ENCODE measurements around the gene RGS8.

RGS8 gene

DNA sequence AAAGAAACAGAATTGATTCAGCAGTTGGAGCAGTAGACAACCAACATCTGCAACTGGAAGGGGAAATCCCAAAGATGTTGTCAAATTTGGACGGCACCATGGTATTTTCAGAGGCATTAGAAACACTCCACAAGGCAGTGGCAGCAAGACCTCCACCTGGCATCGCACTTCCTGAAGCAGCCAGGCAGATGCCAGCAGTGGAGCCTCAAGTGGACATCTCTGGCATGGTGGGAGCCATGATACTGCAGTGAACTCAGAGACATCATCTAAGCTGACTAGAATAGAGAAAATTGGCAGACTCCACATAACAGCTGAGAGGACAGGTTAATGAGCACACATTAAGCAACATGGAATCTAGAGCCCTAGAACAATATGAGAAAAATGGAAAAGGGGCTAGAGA is 33.9 kb upstream of the RGS8 start:
- H3K4me1 ChIP-seq (ENCODE audit: control insufficient read depth, insufficient read depth, low read length), result no peaks in the 10 kb centered on the region
- no peak overlapping the region for H3K27ac ChIP-seq (ENCODE audit: insufficient read depth, low read depth, low read length, poor library complexity, severe bottlenecking)
- no peak overlapping the region for H3K4me3 ChIP-seq (ENCODE audit: insufficient read depth, low read depth, low read length)
- H3K9me3 ChIP-seq (ENCODE audit: control insufficient read depth, low read length), result no peaks in the 10 kb centered on the region
- WGBS, 2 experiments, result 92 to 95% methylated on average over 2 of the region's 2 CpGs
- no peaks in the 10 kb centered on the region for H3K27me3 ChIP-seq (ENCODE audit: control insufficient read depth, insufficient read depth, low read length, poor library complexity, severe bottlenecking)
- no peaks in the 10 kb centered on the region for H3K36me3 ChIP-seq (ENCODE audit: control insufficient read depth, insufficient read depth, low read length)

DNA sequence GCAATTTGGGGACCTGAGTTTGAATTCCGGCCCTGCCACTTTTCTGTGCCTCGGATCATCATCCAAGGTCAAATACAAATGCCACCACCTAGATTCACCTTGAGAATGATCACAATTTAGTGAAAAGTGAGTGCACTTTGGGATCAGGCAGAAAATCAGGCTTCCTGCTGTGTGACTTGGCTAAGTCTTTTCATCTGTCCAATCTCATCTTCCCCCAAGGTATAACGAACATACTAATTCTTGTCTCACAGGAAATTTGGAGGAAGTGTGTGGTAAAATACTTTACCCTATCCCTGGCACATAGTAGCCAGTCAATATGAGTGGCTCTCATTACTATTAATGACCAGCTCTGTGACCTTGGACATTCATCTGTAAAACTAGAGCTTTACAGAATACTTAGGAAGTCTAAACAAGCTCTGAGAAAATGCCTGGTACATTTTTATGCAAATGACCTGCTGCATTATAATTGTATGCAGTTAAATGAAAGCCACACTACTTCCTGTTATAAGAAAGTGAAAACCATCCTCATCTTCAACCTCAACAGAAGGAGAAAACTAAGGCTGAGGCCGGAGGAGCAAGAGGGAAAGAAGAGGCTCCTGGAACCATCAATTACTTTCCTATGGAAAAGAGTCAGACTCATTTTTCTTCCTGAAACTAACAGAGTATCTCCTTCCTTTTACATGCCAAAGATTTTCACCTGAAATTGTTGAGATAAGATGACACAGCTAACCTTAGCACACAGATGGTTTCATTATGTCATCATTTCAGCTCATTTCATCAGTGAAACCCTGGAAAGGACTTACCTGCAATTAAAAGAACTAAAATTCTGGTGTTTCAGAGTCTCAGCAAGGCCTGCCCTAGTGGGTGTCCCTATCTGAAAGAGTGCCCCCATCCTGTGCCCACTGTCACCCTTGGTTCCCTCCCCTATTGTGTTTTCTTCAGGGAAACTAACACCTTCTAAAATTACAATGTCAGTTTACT is 32.6 kb upstream of the RGS8 start:
- Histone ChIP-seq H3K36me3 (ENCODE audit: control insufficient read depth, insufficient read depth, low read length) (no peaks in the 10 kb centered on the region), H3K4me1 (ENCODE audit: control insufficient read depth, insufficient read depth, low read length) (no peaks in the 10 kb centered on the region), H3K9me3 (ENCODE audit: control insufficient read depth, low read length) (no peaks in the 10 kb centered on the region), H3K27me3 (ENCODE audit: control insufficient read depth, insufficient read depth, low read length, poor library complexity, severe bottlenecking) (no peaks in the 10 kb centered on the region), H3K27ac (ENCODE audit: insufficient read depth, low read depth, low read length, poor library complexity, severe bottlenecking) (no peak overlapping the region), H3K4me3 (ENCODE audit: insufficient read depth, low read depth, low read length) (no peak overlapping the region)
- WGBS, 2 experiments, result 86 to 100% methylated on average over 3 to 4 of the region's 4 CpGs

DNA sequence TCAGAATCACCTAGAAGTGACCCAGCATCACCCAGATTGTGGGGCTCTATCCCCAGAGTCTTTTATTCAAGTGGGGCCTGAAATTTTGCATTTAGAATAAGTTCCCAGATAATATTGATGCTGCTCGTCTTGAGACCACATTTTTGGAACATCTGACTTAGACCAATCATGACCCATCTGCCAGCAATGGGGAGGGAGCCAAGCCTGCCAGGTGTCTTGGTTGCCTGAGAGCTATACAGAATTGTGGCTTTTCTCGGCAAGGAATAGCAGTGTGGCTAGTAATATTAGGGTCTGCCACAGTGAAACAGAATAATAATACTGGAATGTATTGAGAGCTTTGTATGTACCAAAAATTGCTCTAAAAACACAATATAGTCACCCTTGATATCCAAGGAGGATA is 31.1 kb upstream of the RGS8 start:
- Histone ChIP-seq H3K4me1 (ENCODE audit: control insufficient read depth, insufficient read depth, low read length) (no peaks in the 10 kb centered on the region), H3K9me3 (ENCODE audit: control insufficient read depth, low read length) (no peaks in the 10 kb centered on the region), H3K4me3 (ENCODE audit: insufficient read depth, low read depth, low read length) (no peak overlapping the region), H3K27me3 (ENCODE audit: control insufficient read depth, insufficient read depth, low read length, poor library complexity, severe bottlenecking) (no peaks in the 10 kb centered on the region), H3K27ac (ENCODE audit: insufficient read depth, low read depth, low read length, poor library complexity, severe bottlenecking) (no peak overlapping the region), H3K36me3 (ENCODE audit: control insufficient read depth, insufficient read depth, low read length) (no peaks in the 10 kb centered on the region)
- 91 to 93% methylated on average over 2 of the region's 2 CpGs for WGBS, 2 experiments

DNA sequence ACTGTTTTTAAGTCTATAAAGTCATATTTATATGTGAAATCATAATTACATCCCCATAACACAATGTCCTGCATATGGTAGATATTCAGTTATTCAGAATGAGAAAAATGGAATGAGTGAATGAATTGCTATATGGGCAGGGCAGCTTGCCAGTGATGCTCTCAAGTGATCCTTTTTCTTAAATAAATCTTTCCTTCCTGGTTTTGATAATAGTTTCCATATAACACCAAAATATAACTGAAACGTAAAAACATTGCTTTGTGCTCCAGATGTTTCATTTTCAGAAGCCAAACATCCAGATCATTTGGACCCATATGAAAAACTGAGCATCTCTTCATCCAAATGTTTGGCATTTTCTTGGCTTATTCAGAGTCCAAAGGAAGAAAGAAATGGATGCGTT is 30.2 kb upstream of the RGS8 start:
- 84 to 100% methylated on average over 2 of the region's 2 CpGs for WGBS, 2 experiments
- H3K9me3 ChIP-seq (ENCODE audit: control insufficient read depth, low read length), result no peaks in the 10 kb centered on the region
- no peak overlapping the region for H3K4me3 ChIP-seq (ENCODE audit: insufficient read depth, low read depth, low read length)
- H3K4me1 ChIP-seq (ENCODE audit: control insufficient read depth, insufficient read depth, low read length), result no peaks in the 10 kb centered on the region
- no peaks in the 10 kb centered on the region for H3K36me3 ChIP-seq (ENCODE audit: control insufficient read depth, insufficient read depth, low read length)
- H3K27ac ChIP-seq (ENCODE audit: insufficient read depth, low read depth, low read length, poor library complexity, severe bottlenecking), result no peak overlapping the region
- no peaks in the 10 kb centered on the region for H3K27me3 ChIP-seq (ENCODE audit: control insufficient read depth, insufficient read depth, low read length, poor library complexity, severe bottlenecking)

DNA sequence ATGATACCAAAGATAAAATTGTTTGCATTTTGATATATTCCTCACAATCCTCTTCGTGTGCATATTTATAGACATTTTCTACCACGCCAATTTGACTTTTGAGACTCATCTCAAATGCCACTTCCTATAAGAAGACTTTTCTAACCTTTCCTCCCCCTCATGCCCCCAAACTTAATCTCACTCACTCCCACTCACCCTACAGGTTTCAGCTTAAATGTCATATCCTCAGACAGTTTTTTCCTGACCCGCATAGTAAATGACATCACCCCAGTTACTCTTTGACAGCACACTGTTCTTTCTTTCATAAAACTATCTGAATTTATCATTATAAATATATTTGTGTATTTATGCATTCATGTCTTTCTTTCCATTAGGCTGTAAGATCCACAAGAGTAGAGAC is 29.6 kb upstream of the RGS8 start:
- H3K9me3 ChIP-seq (ENCODE audit: control insufficient read depth, low read length), result no peaks in the 10 kb centered on the region
- WGBS, 2 experiments, result 93 to 96% methylated on average over 3 of the region's 3 CpGs
- H3K27me3 ChIP-seq (ENCODE audit: control insufficient read depth, insufficient read depth, low read length, poor library complexity, severe bottlenecking), result no peaks in the 10 kb centered on the region
- no peaks in the 10 kb centered on the region for H3K36me3 ChIP-seq (ENCODE audit: control insufficient read depth, insufficient read depth, low read length)
- no peak overlapping the region for H3K27ac ChIP-seq (ENCODE audit: insufficient read depth, low read depth, low read length, poor library complexity, severe bottlenecking)
- H3K4me1 ChIP-seq (ENCODE audit: control insufficient read depth, insufficient read depth, low read length), result no peaks in the 10 kb centered on the region
- H3K4me3 ChIP-seq (ENCODE audit: insufficient read depth, low read depth, low read length), result no peak overlapping the region

DNA sequence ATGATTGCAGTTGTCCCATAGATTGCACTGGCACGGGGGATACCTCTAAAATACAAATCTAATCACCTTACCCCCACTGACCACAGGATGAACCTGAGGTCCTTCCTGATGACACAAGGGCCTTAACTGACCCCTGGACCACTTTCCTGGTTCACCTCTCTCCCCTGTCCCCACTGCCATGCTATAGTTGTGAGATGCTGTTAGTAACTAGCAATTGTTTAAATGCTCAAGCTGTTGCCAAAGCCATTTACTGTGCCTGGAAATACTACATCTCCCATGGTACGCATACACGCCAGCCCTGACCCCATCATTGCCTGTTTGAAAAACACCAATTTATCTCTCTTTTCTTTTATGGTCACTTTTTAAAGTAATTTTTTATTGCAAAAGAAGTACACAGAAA is 29.1 kb upstream of the RGS8 start:
- no peaks in the 10 kb centered on the region for H3K4me1 ChIP-seq (ENCODE audit: control insufficient read depth, insufficient read depth, low read length)
- 95 to 98% methylated on average over 3 of the region's 3 CpGs for WGBS, 2 experiments
- no peaks in the 10 kb centered on the region for H3K27me3 ChIP-seq (ENCODE audit: control insufficient read depth, insufficient read depth, low read length, poor library complexity, severe bottlenecking)
- H3K36me3 ChIP-seq (ENCODE audit: control insufficient read depth, insufficient read depth, low read length), result no peaks in the 10 kb centered on the region
- H3K4me3 ChIP-seq (ENCODE audit: insufficient read depth, low read depth, low read length), result no peak overlapping the region
- no peaks in the 10 kb centered on the region for H3K9me3 ChIP-seq (ENCODE audit: control insufficient read depth, low read length)
- H3K27ac ChIP-seq (ENCODE audit: insufficient read depth, low read depth, low read length, poor library complexity, severe bottlenecking), result no peak overlapping the region

DNA sequence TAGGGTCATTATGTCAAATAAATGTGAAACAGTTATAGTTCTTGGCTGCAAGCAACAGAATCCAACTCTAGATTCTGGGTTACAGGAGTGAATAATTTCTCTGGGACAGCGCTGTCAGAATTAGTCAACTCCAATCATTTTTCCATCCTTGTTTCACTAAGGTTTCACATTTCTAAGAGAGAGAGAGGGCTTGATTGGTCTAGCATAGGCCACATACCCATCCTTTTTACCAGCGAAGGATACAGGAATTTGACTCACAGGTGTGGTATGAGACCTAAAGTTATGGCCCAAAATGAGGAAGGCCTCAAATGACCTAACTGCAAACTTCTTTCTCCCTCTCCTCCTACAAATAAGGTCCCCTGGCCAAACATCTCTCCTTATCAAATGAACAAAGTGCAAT is 25.5 kb upstream of the RGS8 start:
- Histone ChIP-seq H3K4me3 (ENCODE audit: insufficient read depth, low read depth, low read length) (no peak overlapping the region), H3K4me1 (ENCODE audit: control insufficient read depth, insufficient read depth, low read length) (no peaks in the 10 kb centered on the region), H3K9me3 (ENCODE audit: control insufficient read depth, low read length) (no peaks in the 10 kb centered on the region), H3K27ac (ENCODE audit: insufficient read depth, low read depth, low read length, poor library complexity, severe bottlenecking) (no peak overlapping the region), H3K36me3 (ENCODE audit: control insufficient read depth, insufficient read depth, low read length) (no peaks in the 10 kb centered on the region), H3K27me3 (ENCODE audit: control insufficient read depth, insufficient read depth, low read length, poor library complexity, severe bottlenecking) (no peaks in the 10 kb centered on the region)
- WGBS, 2 experiments, result 95 to 100% methylated on average over 1 to 2 of the region's 2 CpGs

DNA sequence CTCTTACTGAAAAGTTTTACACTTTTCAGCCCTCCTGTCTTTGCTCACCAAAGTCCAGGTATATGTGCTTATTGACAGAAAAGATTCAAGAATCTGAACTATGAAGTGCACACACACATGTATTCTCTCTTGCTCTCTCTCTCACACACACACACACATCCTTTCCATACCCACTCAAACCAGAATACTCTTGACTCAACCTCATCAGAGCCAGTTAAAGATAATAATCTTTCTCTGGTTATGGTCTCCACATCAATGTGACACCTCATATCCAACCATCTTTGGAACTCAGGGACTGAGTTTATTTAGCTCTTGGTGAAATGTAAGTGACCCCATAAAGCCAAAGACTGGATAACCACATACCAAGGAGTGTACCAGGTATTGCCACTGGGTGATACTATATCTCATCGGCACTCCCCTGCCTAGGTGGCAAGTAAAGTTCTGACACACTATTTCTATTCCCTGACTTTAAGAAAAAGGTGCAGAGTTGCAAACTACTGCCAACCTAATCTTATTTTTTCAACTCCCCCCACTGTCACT is 24.9 kb upstream of the RGS8 start:
- WGBS, 2 experiments, result 97 to 98% methylated on average over 1 of the region's 1 CpG
- H3K27me3 ChIP-seq (ENCODE audit: control insufficient read depth, insufficient read depth, low read length, poor library complexity, severe bottlenecking), result no peaks in the 10 kb centered on the region
- no peaks in the 10 kb centered on the region for H3K4me1 ChIP-seq (ENCODE audit: control insufficient read depth, insufficient read depth, low read length)
- no peak overlapping the region for H3K4me3 ChIP-seq (ENCODE audit: insufficient read depth, low read depth, low read length)
- no peaks in the 10 kb centered on the region for H3K36me3 ChIP-seq (ENCODE audit: control insufficient read depth, insufficient read depth, low read length)
- no peaks in the 10 kb centered on the region for H3K9me3 ChIP-seq (ENCODE audit: control insufficient read depth, low read length)
- H3K27ac ChIP-seq (ENCODE audit: insufficient read depth, low read depth, low read length, poor library complexity, severe bottlenecking), result no peak overlapping the region

DNA sequence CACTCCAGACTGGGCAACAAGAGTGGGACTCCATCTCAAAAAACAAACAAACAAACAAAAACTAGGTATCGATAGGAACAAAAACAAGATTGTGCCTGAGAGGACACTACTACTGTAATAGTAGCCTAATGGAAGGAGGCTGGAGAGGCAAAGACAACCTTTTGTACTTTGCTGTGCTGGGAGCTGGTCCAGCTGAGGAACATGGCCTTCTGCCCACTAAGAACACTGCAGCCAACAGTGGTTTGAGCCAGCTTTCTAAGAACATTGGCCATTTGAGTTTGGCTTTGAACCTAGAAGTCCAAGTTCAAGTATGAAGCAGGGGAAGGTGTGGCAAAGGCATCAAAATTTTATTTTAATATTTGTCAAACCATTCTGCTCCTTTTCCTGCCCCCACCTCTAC is 22.7 kb upstream of the RGS8 start:
- WGBS, 2 experiments, result 81 to 100% methylated on average over 1 of the region's 1 CpG

DNA sequence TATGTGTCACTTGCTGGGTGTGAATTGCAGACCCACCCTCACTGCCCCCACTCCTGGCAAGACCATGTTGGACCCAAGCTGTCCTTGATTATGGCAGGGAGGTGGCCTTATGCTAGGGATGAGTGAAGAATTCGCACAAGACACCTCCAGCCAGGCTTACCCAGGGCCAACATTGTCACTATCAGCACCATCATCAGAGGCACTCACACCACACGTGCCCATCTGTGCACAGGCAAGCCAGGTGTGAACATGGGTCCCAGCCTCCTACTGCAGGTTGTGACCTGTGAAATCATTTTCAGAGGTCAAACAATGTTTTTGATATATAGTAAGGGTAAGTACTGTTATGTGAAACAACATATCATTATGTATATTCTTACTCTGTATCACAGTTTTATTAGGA is 20.3 kb upstream of the RGS8 start:
- H3K9me3 ChIP-seq (ENCODE audit: control insufficient read depth, low read length), result no peaks in the 10 kb centered on the region
- no peaks in the 10 kb centered on the region for H3K36me3 ChIP-seq (ENCODE audit: control insufficient read depth, insufficient read depth, low read length)
- H3K4me3 ChIP-seq (ENCODE audit: insufficient read depth, low read depth, low read length), result no peak overlapping the region
- 85 to 96% methylated on average over 2 of the region's 2 CpGs for WGBS, 2 experiments
- H3K27ac ChIP-seq (ENCODE audit: insufficient read depth, low read depth, low read length, poor library complexity, severe bottlenecking), result no peak overlapping the region
- peaks cover 8% of the 10 kb centered on the region for H3K4me1 ChIP-seq (ENCODE audit: control insufficient read depth, insufficient read depth, low read length)
- H3K27me3 ChIP-seq (ENCODE audit: control insufficient read depth, insufficient read depth, low read length, poor library complexity, severe bottlenecking), result no peaks in the 10 kb centered on the region

More for the DNA sequence above, 22.7 kb upstream of the RGS8 start:
- no peak overlapping the region for H3K27ac ChIP-seq (ENCODE audit: insufficient read depth, low read depth, low read length, poor library complexity, severe bottlenecking)
- H3K4me3 ChIP-seq (ENCODE audit: insufficient read depth, low read depth, low read length), result no peak overlapping the region
- no peaks in the 10 kb centered on the region for H3K4me1 ChIP-seq (ENCODE audit: control insufficient read depth, insufficient read depth, low read length)
- H3K9me3 ChIP-seq (ENCODE audit: control insufficient read depth, low read length), result no peaks in the 10 kb centered on the region
- H3K36me3 ChIP-seq (ENCODE audit: control insufficient read depth, insufficient read depth, low read length), result no peaks in the 10 kb centered on the region
- no peaks in the 10 kb centered on the region for H3K27me3 ChIP-seq (ENCODE audit: control insufficient read depth, insufficient read depth, low read length, poor library complexity, severe bottlenecking)

All from ectodermal cell (in vitro differentiated cells).